K562 (cell line): Measurements from ENCODE around the gene RAD1. TPM values are rescaled to one million over a fixed set of nuclear protein-coding genes. Genes with fewer than 3 reads are reported as not detected.

Experiments
- ATAC-seq: fragments of 200-7000 bp; cut with Tn5 transposase; 3 replicates; pipeline ENCODE4 v1.9.1; 2020; ENCODE audit warnings: moderate library complexity
- BruUV-seq: library from RNA; stranded (reverse); fragments of 400-500 nt; replicated peaks from 2 replicates; lab custom pipeline; 2021; lab: Mats Ljungman, UMichigan
- CTCF ChIA-PET: fragments of 300-600 bp; formaldehyde crosslinking; extraction: SDS; loops from one replicate; lab custom pipeline; 2021; ENCODE audit warnings: low intra/inter-chr PET ratio; lab: Yijun Ruan, JAX
- POLR2A ChIA-PET: fragments of 300-600, 350-650 bp; sonication (Branson Sonifier 250); formaldehyde crosslinking; extraction: SDS; loops from one replicate; lab custom pipeline; 2021; ENCODE audit warnings: antibody characterized with exemption, inconsistent platforms; lab: Yijun Ruan, JAX
- DNase-seq, 4 experiments: peaks; one replicate each; pipeline versions ENCODE4 v3.0.0 to v3.0.0-alpha.2; 2011 to 2018; ENCODE audit warnings: low spot score in 3 of 4, mixed read lengths in 3 of 4; ENCODE audit errors: extremely low read depth in 1 of 4
- FAIRE-seq: peaks from 2 replicates; lab custom pipeline; 2011; peaks lifted over from hg19 to GRCh38; lab: Jason Lieb, UNC
- H2AFZ ChIP-seq: 2 replicates; pipeline ENCODE4 v1.6.0; 2011; ENCODE audit warnings: low read depth, low read length, control low read depth, inconsistent platforms
- H3K27ac ChIP-seq: fragments of 200-600 bp; 3 replicates; pipeline ENCODE4 v1.8.0; 2011; ENCODE audit warnings: low read depth, mild to moderate bottlenecking, control low read depth, inconsistent platforms, low read length, moderate library complexity, mixed read lengths; ENCODE audit errors: extremely low read depth
- H3K27me3 ChIP-seq, 2 experiments: fragments of 300-600 bp in 1 of 2; 2 replicates in 1 of 2; 3 replicates in 1 of 2; pipeline versions ENCODE4 v1.6.0 to v1.8.0; 2011; ENCODE audit warnings: inconsistent platforms in 2 of 2, low read length in 2 of 2, mild to moderate bottlenecking in 1 of 2, mixed read lengths in 1 of 2, moderate library complexity in 1 of 2; ENCODE audit not compliant: control insufficient read depth in 2 of 2, insufficient read depth in 2 of 2
- H3K36me3 ChIP-seq: fragments of 300-600 bp; 3 replicates; pipeline ENCODE4 v1.8.0; 2011; ENCODE audit warnings: mild to moderate bottlenecking, low read length, inconsistent platforms; ENCODE audit not compliant: control insufficient read depth, insufficient read depth
- H3K4me1 ChIP-seq, 2 experiments: fragments of 200-600 bp in 1 of 2; replicated peaks in 1 of 2; 2 replicates in 1 of 2; 3 replicates in 1 of 2; pipeline versions ENCODE4 v1.5.1 to v1.8.0; 2011; ENCODE audit warnings: inconsistent platforms in 2 of 2, low read length in 2 of 2, mild to moderate bottlenecking in 1 of 2, mixed read lengths in 1 of 2, moderate library complexity in 1 of 2; ENCODE audit not compliant: control insufficient read depth in 2 of 2, insufficient read depth in 2 of 2
- H3K4me2 ChIP-seq: 2 replicates; pipeline ENCODE4 v1.6.1; 2011; ENCODE audit warnings: low read length, control low read depth, inconsistent platforms, mixed read lengths; ENCODE audit not compliant: insufficient read depth
- H3K4me3 ChIP-seq: fragments of 200-600 bp; sonication (generic), shearing (Covaris generic); 2 replicates; pipeline ENCODE4 v1.5.1; 2016; ENCODE audit warnings: control low read depth, inconsistent platforms
- H3K79me2 ChIP-seq: fragments of 200-600 bp; 3 replicates; pipeline ENCODE4 v1.8.0; 2011; ENCODE audit warnings: low read length, inconsistent platforms; ENCODE audit not compliant: control insufficient read depth, insufficient read depth
- H3K9ac ChIP-seq, 2 experiments: 2 replicates each; pipeline versions ENCODE4 v1.6.0 to v1.6.1; 2011; ENCODE audit warnings: low read depth in 2 of 2, low read length in 2 of 2, control low read depth in 1 of 2, inconsistent platforms in 1 of 2, mild to moderate bottlenecking in 1 of 2, mixed read lengths in 1 of 2; ENCODE audit not compliant: insufficient read depth in 1 of 2
- H3K9me1 ChIP-seq: one replicate; pipeline ENCODE4 v1.6.0; 2011; ENCODE audit warnings: inconsistent platforms, mild to moderate bottlenecking, low read length, moderate library complexity; ENCODE audit not compliant: control insufficient read depth, insufficient read depth
- H3K9me3 ChIP-seq: replicated peaks from 2 replicates; pipeline ENCODE4 v1.5.1; 2011; ENCODE audit warnings: low read depth, low read length, inconsistent platforms; ENCODE audit not compliant: control insufficient read depth, insufficient read depth
- H4K20me1 ChIP-seq: replicated peaks from 2 replicates; pipeline ENCODE4 v1.6.1; 2011; ENCODE audit warnings: low read length, inconsistent platforms, mixed read lengths; ENCODE audit not compliant: control insufficient read depth, insufficient read depth
- CBX3 ChIP-seq, 2 experiments: IDR thresholded peaks; 1 replicate in 1 of 2; 2 replicates in 1 of 2; pipeline ENCODE4 v1.6.1; 2012; ENCODE audit warnings: inconsistent platforms in 2 of 2, low read length in 2 of 2, borderline replicate concordance in 1 of 2, control low read depth in 1 of 2
- GABPB1 ChIP-seq: sonication (generic); formaldehyde crosslinking; IDR thresholded peaks from 2 replicates; pipeline ENCODE4 v1.8.0; 2022; ENCODE audit warnings: mild to moderate bottlenecking, missing genetic modification reagents
- GATAD2B ChIP-seq: fragments of 450-650 bp; IDR thresholded peaks from 2 replicates; pipeline ENCODE4 v1.6.1; 2017; ENCODE audit warnings: mild to moderate bottlenecking, borderline replicate concordance
- HES1 ChIP-seq: fragments of 450-650 bp; IDR thresholded peaks from 2 replicates; pipeline ENCODE4 v1.6.1; 2016; ENCODE audit warnings: low read depth, mild to moderate bottlenecking, moderate library complexity
- KDM1A ChIP-seq, 2 experiments: fragments of 450-650 bp; IDR thresholded peaks; 2 replicates each; pipeline ENCODE4 v1.6.1; 2016; ENCODE audit warnings: mild to moderate bottlenecking in 2 of 2
- NCOA1 ChIP-seq: fragments of 450-650 bp; IDR thresholded peaks from 2 replicates; pipeline ENCODE4 v1.6.1; 2016; ENCODE audit warnings: low read depth
- NFE2 ChIP-seq: IDR thresholded peaks from 2 replicates; pipeline ENCODE4 v1.6.1; 2014; ENCODE audit warnings: antibody characterized with exemption, low read depth
- PHTF2 ChIP-seq: fragments of 250-450 bp; sonication (Bioruptor Pico); IDR thresholded peaks from 2 replicates; pipeline ENCODE4 v1.5.0; 2021; ENCODE audit warnings: mild to moderate bottlenecking
- RCOR1 ChIP-seq, 2 experiments: IDR thresholded peaks; 2 replicates each; pipeline ENCODE4 v1.6.1; 2012; ENCODE audit warnings: low read depth in 2 of 2, low read length in 2 of 2, borderline replicate concordance in 1 of 2, improper control_type of control experiment in 1 of 2
- SFPQ ChIP-seq: fragments of 200-400 bp; formaldehyde crosslinking; IDR thresholded peaks from 2 replicates; pipeline ENCODE4 v1.6.1; 2017; ENCODE audit warnings: mild to moderate bottlenecking, low read depth, low read length, moderate library complexity
- SMARCE1 ChIP-seq: fragments of 450-650 bp; IDR thresholded peaks from 2 replicates; pipeline ENCODE4 v1.7.1; 2016; ENCODE audit warnings: mild to moderate bottlenecking
- SMC3 ChIP-seq: conservative IDR thresholded peaks from 2 replicates; pipeline ENCODE4 v1.6.1; 2011; ENCODE audit warnings: low read depth, low read length, improper control_type of control experiment; ENCODE audit not compliant: insufficient read depth
- TBP ChIP-seq: optimal IDR thresholded peaks from 2 replicates; pipeline ENCODE3; 2011; ENCODE audit warnings: low read depth, low read length, improper control_type of control experiment
- TCFL5 ChIP-seq: fragments of 250-450 bp; sonication (Bioruptor Pico); conservative IDR thresholded peaks from 2 replicates; pipeline ENCODE4 v1.6.1; 2021; ENCODE audit warnings: mild to moderate bottlenecking, moderate library complexity, matching md5 sums
- TFAM ChIP-seq: fragments of 250-450 bp; sonication (Bioruptor Pico); conservative IDR thresholded peaks from 2 replicates; pipeline ENCODE4 v1.5.0; 2021; ENCODE audit warnings: mild to moderate bottlenecking, moderate library complexity
- U2AF1 ChIP-seq: fragments of 200-400 bp; formaldehyde crosslinking; optimal IDR thresholded peaks from 2 replicates; pipeline ENCODE3; 2017; ENCODE audit warnings: mild to moderate bottlenecking, low read depth, low read length, moderate library complexity
- ZBTB7A ChIP-seq: IDR thresholded peaks from 2 replicates; pipeline ENCODE4 v1.6.1; 2011; ENCODE audit warnings: low read depth, mild to moderate bottlenecking, low read length, moderate library complexity, borderline replicate concordance; ENCODE audit not compliant: control insufficient read depth
- ZNF3 ChIP-seq: fragments of 250-450 bp; sonication (Bioruptor Pico); IDR thresholded peaks from 2 replicates; pipeline ENCODE4 v1.5.0; 2021; ENCODE audit warnings: mild to moderate bottlenecking, moderate library complexity
- ZNF785 ChIP-seq: fragments of 250-450 bp; sonication (Bioruptor Pico); IDR thresholded peaks from 2 replicates; pipeline ENCODE4 v1.4.0; 2020; ENCODE audit warnings: mild to moderate bottlenecking
- WGBS: fragments of 100-300 bp; shearing (Covaris generic); methylation state at CpG from one replicate; pipeline ENCODE4 v1.1.6; 2016; ENCODE audit warnings: low coverage, mixed read lengths; ENCODE audit not compliant: insufficient coverage; ENCODE audit errors: missing lambda C conversion rate; 5-methylcytosine and 5-hydroxymethylcytosine counted together
- in situ Hi-C: fragments of 300-500 bp; cut with MboI; formaldehyde crosslinking; loops from 4 replicates; pipeline ENCODE4 v1.15.0; 2018; ENCODE audit warnings: inconsistent platforms, mixed read lengths
- intact Hi-C: fragments of 100-400 bp; cut with micrococcal nuclease; formaldehyde crosslinking; loops from 2 replicates; pipeline ENCODE4 v1.14.2; 2022
- polyA plus RNA-seq, 8 experiments: library from polyadenylated mRNA; depleted of rRNA in 4 of 8; stranded (reverse) in 5 of 8; unstranded in 3 of 8; fragments of >200 nt; fragmentation: Nextera tagmentation in 2 of 8; fragmentation: Illumina TruSeq in 1 of 8; extraction: Ambion mirVana in 2 of 8; extraction: Trizol in 1 of 8; gene quantifications; 2 replicates each; pipeline versions ENCODE4 v1.2.1 to v1.2.3, GENCODE V29; 2011 to 2014; ENCODE audit warnings: inconsistent platforms in 1 of 8, missing spikeins in 1 of 8
- total RNA-seq, 7 experiments: library from RNA; depleted of rRNA in 6 of 7; stranded (reverse); fragments of >200 nt in 6 of 7; fragmentation: Illumina TruSeq in 2 of 7; extraction: Trizol in 2 of 7; gene quantifications; 2 replicates each; pipeline versions ENCODE4 v1.2.1 to v1.2.3, GENCODE V29; 2011 to 2021; ENCODE audit warnings: low replicate concordance in 1 of 7
- TF ChIP-seq, protein P1 (sequence below): fragments of 250-450 bp; sonication (Bioruptor Pico); IDR thresholded peaks from 2 replicates; pipeline ENCODE4 v1.5.0; 2021

The RAD1 gene
- total and polyA plus RNA-seq, 9 of the 15 experiments (the other 6 are each of a cell fraction or from before 2014, with no cell fraction given) = 44.5 to 148 (median 60.8) TPM

- H3K4me2 ChIP-seq = peak overlapping the region; percentile 78
- H3K79me2 ChIP-seq = no peaks in the 10 kb centered on the region
- no peaks in the 10 kb centered on the region for H3K36me3 ChIP-seq
- no peaks in the 10 kb centered on the region for H4K20me1 ChIP-seq
- H3K27me3 ChIP-seq = no peaks in the 10 kb centered on the region
- no peak overlapping the region for H3K4me3 ChIP-seq
- no peaks in the 10 kb centered on the region for H3K9me3 ChIP-seq
- peak overlapping the region; percentile 96 for H2AFZ ChIP-seq
- FAIRE-seq (peak; percentile 89), DNase-seq (peak; percentile 72 to 93 (median 82)), ATAC-seq (peak; percentile 96)
- in situ Hi-C loops (no loop called here), intact Hi-C loops (no loop called here)
- H3K9me1 ChIP-seq = no peaks in the 10 kb centered on the region
- H3K4me1 ChIP-seq = peaks cover 7 to 34% of the 10 kb centered on the region in 2 experiments
- BruUV-seq = no TSS peak
- WGBS = 5% methylated on average over 3 of the region's 3 CpGs
- CTCF ChIA-PET = no interaction called here
- POLR2A ChIA-PET = interaction anchor here (1.0 to 1.9 kb wide), 4 partner anchors 14 to 48 kb away, joined by 3 to 7 read pairs (median 6); partner anchors contain the start of genes BRIX1 and RAD1
- H3K9ac ChIP-seq = peak overlapping the region; percentile 67 to 87
- H3K27ac ChIP-seq = peak overlapping the region; percentile 91
- TF ChIP-seq PHTF2 = no peak
- no peak for TF ChIP-seq TCFL5 (CRISPR knock-in tag)
- TF ChIP-seq TBP = peak; percentile 39
- peak; percentile 80; the same call in 1 of the 2 replicates for TF ChIP-seq GATAD2B
- TF ChIP-seq ZNF3 = no peak
- no peak for TF ChIP-seq GABPB1 (CRISPR knock-in tag)
- TF ChIP-seq CBX3 (IDR thresholded peaks at IDR 0.05; ENCODE audit: borderline replicate concordance in 1 of 2, low read length in 2 of 2) = peak in 1 of 2 experiments; percentile 68; a peak in 1 of 3 replicates
- TF ChIP-seq SMC3 = no peak
- TF ChIP-seq TFAM = no peak
- TF ChIP-seq, protein P1, sequence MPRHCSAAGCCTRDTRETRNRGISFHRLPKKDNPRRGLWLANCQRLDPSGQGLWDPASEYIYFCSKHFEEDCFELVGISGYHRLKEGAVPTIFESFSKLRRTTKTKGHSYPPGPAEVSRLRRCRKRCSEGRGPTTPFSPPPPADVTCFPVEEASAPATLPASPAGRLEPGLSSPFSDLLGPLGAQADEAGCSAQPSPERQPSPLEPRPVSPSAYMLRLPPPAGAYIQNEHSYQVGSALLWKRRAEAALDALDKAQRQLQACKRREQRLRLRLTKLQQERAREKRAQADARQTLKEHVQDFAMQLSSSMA (CRISPR knock-in tag) = no peak
- no peak for TF ChIP-seq HES1
- TF ChIP-seq NCOA1 = peak; percentile 65; the same call in 1 of the 2 replicates
- no peak for TF ChIP-seq ZNF785 (CRISPR knock-in tag)
- TF ChIP-seq SFPQ = no peak
- peak; percentile 54 to 68; a peak in 3 of 4 replicates for TF ChIP-seq KDM1A (IDR thresholded peaks at IDR 0.05)
- TF ChIP-seq U2AF1 = no peak
- peak; percentile 100 for TF ChIP-seq NFE2
- TF ChIP-seq SMARCE1 = peak; percentile 93
- TF ChIP-seq ZBTB7A = no peak
- TF ChIP-seq RCOR1 (IDR thresholded peaks at IDR 0.05; ENCODE audit: borderline replicate concordance in 1 of 2, low read depth in 2 of 2, low read length in 2 of 2) = 0 out of 4 replicates have a peak, but pooled peaks of 1 of the 2 experiments have one; percentile 57
Measured at GRCh38 chr5:34866989-34867471, 48.3 kb downstream of the RAD1 start.
